AG20443 (cell line): ENCODE results near the gene XYLT1.
"Not testable (repeated sequence)": the region's sequence is repeated elsewhere in the genome, so short reads cannot be mapped to it uniquely, and the experiment has no call there.

Experiments
- DNase-seq: peaks from one replicate; pipeline ENCODE4 v3.0.0; 2012; ENCODE audit warnings: low spot score, mixed read lengths

XYLT1 gene

DNA sequence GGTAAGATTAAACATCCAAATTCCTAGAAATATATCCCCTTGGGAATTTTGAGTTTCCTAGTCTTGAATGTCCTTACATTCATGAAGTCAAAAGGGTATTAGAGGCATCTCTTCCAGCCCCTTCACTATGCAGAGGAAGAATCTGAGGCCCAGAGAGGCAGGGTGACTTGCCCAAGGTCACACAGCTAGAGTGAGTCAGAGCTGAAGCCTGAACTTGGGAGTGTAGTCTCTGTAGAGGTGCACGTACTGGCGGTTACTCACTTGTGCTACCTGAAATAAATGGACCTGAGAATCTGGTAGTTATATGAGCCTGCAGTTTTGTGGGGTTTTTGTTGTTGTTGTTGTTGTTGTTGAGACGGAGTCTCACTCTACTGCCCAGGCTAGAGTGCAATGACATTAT is 164.0 kb downstream of the XYLT1 start:
- DNase-seq: no peak

DNA sequence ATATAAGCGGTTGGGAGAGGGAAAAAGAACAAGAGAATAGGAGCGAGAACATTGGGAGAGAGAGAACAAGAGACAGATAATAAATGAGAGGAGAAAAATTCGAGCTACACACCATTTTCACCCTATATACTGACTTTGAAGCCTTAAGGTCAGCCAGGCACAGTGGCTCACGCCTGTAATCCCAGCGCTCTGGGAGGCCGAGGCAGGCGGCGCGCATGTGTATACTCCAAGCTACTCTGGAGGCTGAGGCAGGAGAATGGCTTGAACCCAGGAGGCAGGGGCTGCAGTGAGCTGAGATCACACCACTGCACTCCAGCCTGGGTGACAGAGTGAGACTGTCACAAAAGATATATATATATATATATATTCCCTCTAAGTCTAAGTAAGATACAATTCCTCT is 164.5 kb downstream of the XYLT1 start:
- not testable (repeated sequence) for DNase-seq

GRCh38 chr16:17305694-17306093 is 165.1 kb downstream of the XYLT1 start:
- DNase-seq: no peak

- no peak for DNase-seq
These were observed 166.2 kb downstream of the XYLT1 start for GRCh38 chr16:17304491-17305119.

- no peak for DNase-seq
These were observed 166.7 kb downstream of the XYLT1 start for GRCh38 chr16:17304106-17304490.

DNA sequence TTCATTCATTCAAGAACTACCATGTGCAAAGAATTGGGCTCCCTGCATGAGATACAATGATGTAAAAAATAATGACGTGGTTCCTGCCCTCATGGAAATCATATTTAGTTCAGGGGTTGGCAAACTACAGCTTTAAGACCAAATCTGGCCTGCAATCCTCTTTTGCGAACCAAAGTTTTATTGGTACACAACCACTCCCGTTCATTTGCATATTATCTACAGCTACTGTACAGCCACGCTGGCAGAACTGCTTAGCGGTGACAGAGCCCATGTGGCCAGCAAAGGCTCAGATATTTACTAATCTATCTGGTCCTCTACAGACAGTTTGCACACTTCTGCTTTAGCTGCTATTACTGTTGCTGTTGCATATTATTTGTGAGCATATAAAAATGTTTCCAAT is 167.7 kb downstream of the XYLT1 start:
- DNase-seq: no peak

DNA sequence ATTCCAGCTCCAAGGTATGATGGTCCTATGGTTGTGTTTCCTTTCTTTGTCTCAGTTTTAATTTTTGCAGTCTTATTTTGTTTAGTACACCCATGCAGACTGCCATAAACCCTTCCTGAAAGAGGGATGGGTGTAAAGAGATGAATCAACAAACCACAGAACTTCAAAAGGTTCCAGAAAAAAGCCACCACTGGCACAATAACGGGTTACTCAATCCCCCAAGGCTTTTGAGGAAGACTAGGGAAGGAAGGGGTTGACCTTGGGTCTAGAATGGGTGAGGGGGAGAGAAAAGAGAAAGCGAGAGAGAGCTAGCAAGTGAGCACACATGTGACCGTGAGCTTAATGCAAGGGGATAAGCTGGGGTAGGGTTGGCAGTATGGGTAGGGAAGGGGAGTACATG is 168.1 kb downstream of the XYLT1 start:
- DNase-seq: peak; percentile 29

GRCh38 chr16:17302214-17302613 is 168.5 kb downstream of the XYLT1 start:
- DNase-seq: no peak

GRCh38 chr16:17301593-17302135 is 169.1 kb downstream of the XYLT1 start:
- DNase-seq: no peak

DNA sequence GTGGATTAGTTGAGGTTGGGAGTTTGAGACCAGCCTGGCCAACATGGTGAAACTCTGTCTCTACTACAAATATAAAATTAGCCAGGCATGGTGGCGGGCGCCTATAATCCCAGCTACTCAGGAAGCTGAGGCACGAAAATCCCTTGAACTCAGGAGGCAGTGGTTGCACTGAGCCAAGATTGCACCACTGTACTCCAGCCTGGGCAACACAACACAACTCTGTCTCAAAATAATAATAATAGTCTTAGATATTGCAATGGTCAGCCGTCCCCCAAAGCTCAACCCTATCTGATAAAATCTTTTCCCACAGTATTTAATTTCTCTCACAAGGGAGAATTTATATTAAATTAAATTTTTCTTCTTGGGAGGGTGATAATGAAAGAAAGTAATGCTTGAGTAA is 169.6 kb downstream of the XYLT1 start:
- DNase-seq: no peak

- no peak for DNase-seq
These were observed 171.0 kb downstream of the XYLT1 start for GRCh38 chr16:17299790-17300189.

DNA sequence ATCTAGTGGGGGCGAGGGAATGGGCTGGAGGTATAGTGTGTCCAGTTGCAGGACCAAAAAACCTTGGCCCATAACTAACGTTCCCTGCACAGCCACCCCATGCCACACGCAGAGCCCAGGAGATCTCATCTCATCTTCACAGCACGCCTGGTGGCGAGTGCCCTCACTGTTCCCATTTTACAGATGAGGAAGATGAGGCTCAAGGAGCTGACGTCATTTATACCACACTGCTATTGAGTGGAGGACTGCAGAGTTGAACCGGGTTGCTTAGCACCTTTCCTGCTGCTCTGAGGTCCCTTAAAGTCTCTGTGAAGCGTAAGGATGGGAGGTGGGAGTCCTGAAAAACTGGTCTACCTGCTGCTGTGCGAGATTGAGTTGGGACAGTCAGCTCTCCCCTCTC is 172.5 kb downstream of the XYLT1 start:
- DNase-seq: no peak

DNA sequence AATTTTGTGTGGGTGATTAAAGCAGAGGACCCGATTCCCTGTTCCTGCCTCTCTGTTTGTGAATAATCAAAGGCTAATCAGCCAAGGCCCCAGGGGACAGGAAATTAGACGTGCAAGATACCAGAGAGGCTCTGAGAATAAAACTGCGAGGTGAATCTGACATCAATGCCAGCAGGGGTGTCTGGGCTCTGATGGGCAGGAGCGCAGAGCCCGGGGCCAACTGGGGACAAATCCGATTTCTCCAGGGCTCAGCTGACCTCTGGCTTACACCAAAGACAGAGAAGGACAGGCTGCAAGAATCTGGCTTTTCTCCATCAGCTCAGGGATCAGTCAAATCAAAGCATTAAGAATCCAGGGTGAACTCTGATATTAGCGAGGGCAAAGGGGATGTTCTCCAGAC is 174.3 kb downstream of the XYLT1 start:
- DNase-seq: no peak

DNA sequence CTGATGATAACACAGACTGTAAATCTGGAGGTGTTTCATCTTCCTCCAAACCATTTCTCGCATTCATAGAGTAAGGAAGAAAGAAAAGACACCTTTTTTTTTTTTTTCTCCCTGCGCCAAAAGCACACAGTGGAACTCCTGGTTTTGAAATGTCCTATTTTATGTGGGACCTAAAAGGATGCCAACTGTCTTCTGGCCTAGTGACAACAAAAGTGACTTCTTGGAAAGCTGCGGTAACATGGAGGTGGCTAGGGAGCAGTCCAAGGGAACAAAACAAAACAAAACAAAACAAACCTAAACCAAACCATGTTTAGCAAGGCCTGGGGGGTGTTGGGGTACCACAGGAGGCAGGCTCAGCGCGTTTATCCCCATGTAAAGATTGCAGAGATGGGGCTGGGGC is 174.8 kb downstream of the XYLT1 start:
- DNase-seq: no peak

GRCh38 chr16:17294856-17295255 is 175.9 kb downstream of the XYLT1 start:
- DNase-seq: no peak

DNA sequence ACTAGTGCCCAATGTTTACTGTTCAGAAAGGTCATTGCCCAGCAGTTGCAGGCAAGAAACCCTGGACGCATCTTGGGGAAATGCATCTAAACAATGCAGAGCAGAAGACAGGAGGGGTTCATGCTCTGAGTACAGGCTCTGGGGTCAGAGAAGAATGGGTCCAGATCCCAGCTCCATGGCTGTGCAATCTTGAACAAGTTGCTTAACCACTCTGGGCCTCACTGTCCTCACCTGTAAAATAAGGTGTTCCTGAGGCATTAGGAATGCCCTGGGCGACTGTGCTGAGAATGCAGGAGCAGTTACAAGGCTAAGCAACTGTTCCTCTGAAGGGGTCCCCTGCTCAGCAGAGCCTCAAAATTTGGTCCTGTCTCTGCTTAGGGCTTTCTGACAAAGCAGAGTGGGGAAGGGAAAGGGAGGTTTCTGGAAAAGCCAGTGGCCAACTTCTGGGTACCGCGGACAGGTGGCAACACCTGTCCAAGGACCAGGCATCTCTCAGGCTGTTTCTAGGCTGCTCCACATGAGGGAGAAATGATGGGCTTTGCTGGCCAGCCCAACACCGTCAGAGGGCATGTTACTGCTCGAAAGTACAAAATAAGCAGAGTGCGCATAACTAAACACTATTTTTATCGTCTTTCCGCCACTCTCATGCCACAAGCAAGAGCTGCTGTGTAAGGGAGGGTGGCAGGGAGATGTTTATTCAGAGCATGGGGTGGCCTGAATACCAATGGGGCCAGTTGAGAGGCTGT is 176.8 kb downstream of the XYLT1 start:
- no peak for DNase-seq

- no peak for DNase-seq
These were observed 179.5 kb downstream of the XYLT1 start for GRCh38 chr16:17291289-17291688.

DNA sequence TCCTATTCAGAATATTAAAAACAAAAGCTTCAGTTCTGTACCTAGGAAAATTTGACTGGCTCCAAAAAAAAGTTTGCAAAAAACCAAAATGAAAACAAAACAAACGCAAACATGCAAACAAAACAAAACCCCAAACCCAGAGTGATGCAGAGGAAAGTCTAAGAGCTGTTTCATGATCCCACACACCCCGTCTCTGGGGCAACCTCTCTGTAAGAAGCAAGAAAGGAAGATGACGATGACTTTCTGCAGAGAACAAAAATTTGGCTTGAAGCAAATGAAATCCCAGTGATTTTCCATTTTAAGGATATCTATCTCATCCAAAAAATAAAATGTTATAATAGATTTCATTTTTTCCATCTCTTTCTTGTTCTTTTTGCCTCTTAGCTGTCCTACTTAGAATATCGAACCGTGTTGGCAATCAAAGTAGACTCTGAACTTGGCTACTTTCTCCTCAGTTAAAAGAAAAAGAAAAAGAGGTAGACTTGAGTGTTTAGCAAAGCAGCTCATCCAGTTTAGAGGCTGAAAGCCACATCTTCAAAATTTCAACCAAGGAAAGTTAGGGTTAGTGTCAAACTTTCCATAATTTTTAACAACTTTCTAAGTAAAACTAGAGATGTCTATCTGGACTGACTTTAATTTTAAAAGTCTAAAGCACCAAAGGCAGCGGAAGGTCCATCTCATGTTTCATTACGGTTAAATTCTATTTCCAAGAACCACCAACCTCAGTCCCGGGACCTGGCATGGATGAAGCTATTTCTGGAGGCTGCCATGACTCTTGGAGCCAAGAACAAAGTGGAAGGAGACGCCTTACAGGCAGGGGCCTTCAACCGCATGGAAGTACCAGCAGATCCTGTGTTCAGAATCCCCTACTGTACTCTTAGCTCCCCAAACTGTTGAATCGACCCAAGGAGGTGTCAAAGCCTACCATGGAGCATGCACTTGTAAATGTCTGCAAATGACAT is 180.8 kb downstream of the XYLT1 start:
- DNase-seq: no peak

GRCh38 chr16:17289050-17289449 is 181.7 kb downstream of the XYLT1 start:
- no peak for DNase-seq

DNA sequence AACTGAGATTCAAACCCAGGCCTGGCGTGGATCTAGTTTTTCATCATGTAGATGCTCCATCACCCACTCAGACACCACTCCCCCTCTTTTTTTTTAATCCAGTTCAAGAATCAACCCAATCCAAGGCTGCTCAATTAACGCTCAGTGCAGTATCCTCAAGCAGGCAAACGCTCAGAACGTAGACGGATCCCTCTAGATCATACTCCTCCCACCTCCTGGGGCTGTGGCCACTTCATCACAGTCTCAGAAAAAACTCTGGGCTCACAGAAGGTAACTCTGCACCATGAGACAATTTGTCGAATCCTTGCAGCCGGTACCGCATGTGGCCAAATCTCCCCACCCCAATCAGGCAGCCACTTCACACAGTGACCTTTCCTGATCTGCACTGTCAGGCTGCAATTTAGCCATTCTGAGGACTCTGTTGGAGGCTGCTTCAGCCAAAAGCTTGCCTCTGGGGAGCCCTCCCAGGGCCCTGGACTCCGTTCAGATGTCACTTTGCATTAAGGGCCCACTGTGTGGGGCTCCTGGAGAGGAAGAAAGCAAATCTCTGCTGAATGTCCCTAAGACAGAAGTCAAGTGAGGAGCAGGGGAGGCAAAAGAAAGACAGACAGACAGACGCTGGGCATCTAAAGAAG is 183.5 kb downstream of the XYLT1 start:
- no peak for DNase-seq

DNA sequence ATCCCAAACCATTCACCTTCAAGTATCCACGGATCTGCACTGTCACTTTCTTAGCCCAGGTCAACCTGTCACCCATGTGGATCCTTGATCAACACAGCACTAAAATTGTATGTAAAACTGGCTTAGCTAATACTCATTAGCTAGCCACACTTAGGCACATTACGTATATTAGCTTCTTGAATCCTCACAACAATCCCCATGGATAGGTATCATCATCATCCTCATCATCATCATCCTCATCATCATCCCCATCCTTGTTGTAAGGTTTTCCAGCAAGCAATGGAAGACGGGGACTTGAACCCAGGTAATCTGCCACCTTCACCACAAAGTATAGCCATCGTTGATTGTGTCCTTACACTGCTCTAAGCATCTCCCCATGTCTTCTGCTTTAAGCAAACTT is 184.3 kb downstream of the XYLT1 start:
- DNase-seq: no peak

GRCh38 chr16:17283016-17283415 is 187.7 kb downstream of the XYLT1 start:
- no peak for DNase-seq
